Panc1 (cell line): ENCODE measurements around the gene FBXO42. TPM values are rescaled to one million over a fixed set of nuclear protein-coding genes. Genes with fewer than 3 reads are reported as not detected.

Experiments
- ATAC-seq: fragments of 200-7000 bp; cut with Tn5 transposase; 2 replicates; pipeline ENCODE4 v1.9.1; 2020; ENCODE audit warnings: mild to moderate bottlenecking, moderate library complexity
- BruUV-seq: library from RNA; stranded (reverse); fragments of 400-500 nt; replicated peaks from 2 replicates; lab custom pipeline; 2021; lab: Mats Ljungman, UMichigan
- CTCF ChIA-PET: fragments of 300-600 bp; sonication (Branson Sonifier 250); formaldehyde crosslinking; loops from one replicate; lab custom pipeline; 2022; ENCODE audit warnings: antibody characterized with exemption; lab: Charles Lee
- POLR2A ChIA-PET: fragments of 300-600 bp; sonication (Branson Sonifier 250); formaldehyde crosslinking; loops from one replicate; lab custom pipeline; 2022; ENCODE audit warnings: antibody characterized with exemption; lab: Charles Lee
- DNase-seq: peaks from one replicate; pipeline ENCODE4 v3.0.0-alpha.2; 2010; ENCODE audit warnings: low read depth, low spot score
- H3K27ac ChIP-seq: 2 replicates; pipeline ENCODE4 v1.5.1; 2011; ENCODE audit warnings: mild to moderate bottlenecking, low read length, inconsistent platforms
- H3K27me3 ChIP-seq: fragments of 200-500 bp; sonication (Bioruptor generic); 2 replicates; pipeline ENCODE4 v1.6.0; 2014; ENCODE audit warnings: low read length, inconsistent platforms; ENCODE audit not compliant: control insufficient read depth, insufficient read depth
- H3K36me3 ChIP-seq: fragments of 200-500 bp; sonication (Bioruptor generic); 2 replicates; pipeline ENCODE4 v1.5.1; 2014; ENCODE audit warnings: inconsistent platforms, mild to moderate bottlenecking, low read length, moderate library complexity; ENCODE audit not compliant: control insufficient read depth, insufficient read depth
- H3K4me1 ChIP-seq: 2 replicates; pipeline ENCODE4 v1.5.1; 2011; ENCODE audit warnings: inconsistent platforms, mild to moderate bottlenecking, low read length, moderate library complexity; ENCODE audit not compliant: control insufficient read depth, insufficient read depth
- H3K4me3 ChIP-seq, 2 experiments: 2 replicates each; pipeline ENCODE4 v1.5.1; 2011 to 2012; ENCODE audit warnings: low read depth in 2 of 2, low read length in 2 of 2, mild to moderate bottlenecking in 2 of 2, inconsistent platforms in 1 of 2, moderate library complexity in 1 of 2
- H3K9me3 ChIP-seq: fragments of 200-500 bp; sonication (Bioruptor generic); 2 replicates; pipeline ENCODE4 v1.5.1; 2014; ENCODE audit warnings: low read depth, mild to moderate bottlenecking, inconsistent platforms, low read length, moderate library complexity; ENCODE audit not compliant: control insufficient read depth, insufficient read depth
- POLR2AphosphoS5 ChIP-seq: IDR thresholded peaks from 2 replicates; pipeline ENCODE4 v1.6.1; 2012; ENCODE audit warnings: mild to moderate bottlenecking, low read depth, low read length, moderate library complexity
- SIN3A ChIP-seq: IDR thresholded peaks from 2 replicates; pipeline ENCODE4 v1.6.1; 2012; ENCODE audit warnings: low read depth, mild to moderate bottlenecking, low read length, moderate library complexity, borderline replicate concordance; ENCODE audit not compliant: insufficient read depth
- TCF7L2 ChIP-seq: IDR thresholded peaks from 2 replicates; pipeline ENCODE4 v1.6.1; 2011; ENCODE audit warnings: mild to moderate bottlenecking, low read depth, low read length, inconsistent platforms
- in situ Hi-C: cut with HindIII; loops from 2 replicates; pipeline ENCODE4 v1.10.0; 2016; ENCODE audit warnings: low sequenced_read_pairs, low pct_unique_long_range_greater_than_20kb
- intact Hi-C: fragments of 100-400 bp; cut with micrococcal nuclease; formaldehyde crosslinking; loops from one replicate; pipeline ENCODE4 v1.10.0; 2022; ENCODE audit not compliant: unreplicated experiment
- total RNA-seq: library from RNA; stranded (reverse); gene quantifications from one replicate; pipeline ENCODE4 v1.2.1, GENCODE V29; 2021; ENCODE audit not compliant: unreplicated experiment
- TF ChIP-seq, protein P1 (sequence below), 2 experiments: IDR thresholded peaks; 2 replicates each; pipeline ENCODE4 v1.6.1; 2011 to 2012; ENCODE audit warnings: low read depth in 2 of 2, control low read depth in 1 of 2, low read length in 1 of 2, mild to moderate bottlenecking in 1 of 2, moderate library complexity in 1 of 2; ENCODE audit not compliant: insufficient read depth in 1 of 2
- TF ChIP-seq, protein P2 (sequence below): fragments of 450-650 bp; IDR thresholded peaks from 2 replicates; pipeline ENCODE4 v1.5.1; 2017; ENCODE audit warnings: mild to moderate bottlenecking

FBXO42 gene
- total RNA-seq, 1 experiment from 2014 or later, result 25.7 TPM

DNA sequence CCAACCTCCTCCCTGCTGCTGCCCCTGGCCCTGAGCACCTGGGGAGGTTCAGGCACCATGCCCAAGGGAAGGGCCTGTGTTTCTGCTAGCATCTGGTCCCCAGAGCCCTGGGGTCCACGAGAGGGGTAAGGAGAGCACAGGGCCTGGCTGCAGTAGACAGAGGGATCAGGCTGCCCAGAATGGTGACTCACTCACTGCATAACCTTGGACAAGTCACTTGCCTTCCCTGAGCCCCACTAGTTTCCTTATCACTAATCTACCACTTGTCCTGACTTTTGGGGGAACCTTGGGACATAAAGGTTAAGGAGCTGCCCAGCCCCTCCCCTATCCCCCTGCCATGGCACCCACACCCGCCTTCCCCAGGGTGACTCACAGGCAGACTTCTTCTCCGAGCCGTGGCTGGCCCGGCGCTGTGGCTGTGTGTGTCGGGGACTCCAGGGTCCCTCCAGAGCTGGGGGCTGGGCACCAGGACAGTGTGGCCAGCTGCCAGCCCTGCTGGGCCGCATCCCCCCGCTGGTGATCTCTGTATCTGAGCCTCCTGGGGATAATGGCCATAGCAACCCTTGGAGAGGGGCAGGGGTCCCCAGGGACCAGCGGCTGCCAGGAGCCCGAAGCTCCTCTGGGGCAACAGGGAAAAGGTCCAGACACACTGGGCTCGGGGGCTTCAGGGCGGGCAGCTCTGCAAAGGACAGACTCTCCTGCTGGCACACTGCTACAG is 143.9 kb downstream of the FBXO42 start:
- Histone ChIP-seq H3K4me1 (peaks cover 34% of the 10 kb centered on the region), H3K4me3 (peak overlapping the region in 1 of 2 experiments; percentile 86; a peak in 1 of 4 replicates), H3K36me3 (no peaks in the 10 kb centered on the region; the same call in 1 of the 2 replicates), H3K9me3 (no peaks in the 10 kb centered on the region), H3K27ac (peak overlapping the region; percentile 83), H3K27me3 (no peaks in the 10 kb centered on the region)
- intact Hi-C loops, result no loop called here
- ChIA-PET POLR2A (no interaction called here), CTCF (interaction anchor here (0.6 kb wide), 1 partner anchor 346 kb away, joined by 3 read pairs; no protein-coding TSS in a partner anchor)
- no TSS peak for BruUV-seq
- DNase-seq (no peak), ATAC-seq (no peak)
- TF ChIP-seq, protein P1, sequence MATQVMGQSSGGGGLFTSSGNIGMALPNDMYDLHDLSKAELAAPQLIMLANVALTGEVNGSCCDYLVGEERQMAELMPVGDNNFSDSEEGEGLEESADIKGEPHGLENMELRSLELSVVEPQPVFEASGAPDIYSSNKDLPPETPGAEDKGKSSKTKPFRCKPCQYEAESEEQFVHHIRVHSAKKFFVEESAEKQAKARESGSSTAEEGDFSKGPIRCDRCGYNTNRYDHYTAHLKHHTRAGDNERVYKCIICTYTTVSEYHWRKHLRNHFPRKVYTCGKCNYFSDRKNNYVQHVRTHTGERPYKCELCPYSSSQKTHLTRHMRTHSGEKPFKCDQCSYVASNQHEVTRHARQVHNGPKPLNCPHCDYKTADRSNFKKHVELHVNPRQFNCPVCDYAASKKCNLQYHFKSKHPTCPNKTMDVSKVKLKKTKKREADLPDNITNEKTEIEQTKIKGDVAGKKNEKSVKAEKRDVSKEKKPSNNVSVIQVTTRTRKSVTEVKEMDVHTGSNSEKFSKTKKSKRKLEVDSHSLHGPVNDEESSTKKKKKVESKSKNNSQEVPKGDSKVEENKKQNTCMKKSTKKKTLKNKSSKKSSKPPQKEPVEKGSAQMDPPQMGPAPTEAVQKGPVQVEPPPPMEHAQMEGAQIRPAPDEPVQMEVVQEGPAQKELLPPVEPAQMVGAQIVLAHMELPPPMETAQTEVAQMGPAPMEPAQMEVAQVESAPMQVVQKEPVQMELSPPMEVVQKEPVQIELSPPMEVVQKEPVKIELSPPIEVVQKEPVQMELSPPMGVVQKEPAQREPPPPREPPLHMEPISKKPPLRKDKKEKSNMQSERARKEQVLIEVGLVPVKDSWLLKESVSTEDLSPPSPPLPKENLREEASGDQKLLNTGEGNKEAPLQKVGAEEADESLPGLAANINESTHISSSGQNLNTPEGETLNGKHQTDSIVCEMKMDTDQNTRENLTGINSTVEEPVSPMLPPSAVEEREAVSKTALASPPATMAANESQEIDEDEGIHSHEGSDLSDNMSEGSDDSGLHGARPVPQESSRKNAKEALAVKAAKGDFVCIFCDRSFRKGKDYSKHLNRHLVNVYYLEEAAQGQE (IDR thresholded peaks at IDR 0.05; ENCODE audit: insufficient read depth in 1 of 2, low read depth in 2 of 2, low read length in 1 of 2), result no peak
- TF ChIP-seq, protein P2, sequence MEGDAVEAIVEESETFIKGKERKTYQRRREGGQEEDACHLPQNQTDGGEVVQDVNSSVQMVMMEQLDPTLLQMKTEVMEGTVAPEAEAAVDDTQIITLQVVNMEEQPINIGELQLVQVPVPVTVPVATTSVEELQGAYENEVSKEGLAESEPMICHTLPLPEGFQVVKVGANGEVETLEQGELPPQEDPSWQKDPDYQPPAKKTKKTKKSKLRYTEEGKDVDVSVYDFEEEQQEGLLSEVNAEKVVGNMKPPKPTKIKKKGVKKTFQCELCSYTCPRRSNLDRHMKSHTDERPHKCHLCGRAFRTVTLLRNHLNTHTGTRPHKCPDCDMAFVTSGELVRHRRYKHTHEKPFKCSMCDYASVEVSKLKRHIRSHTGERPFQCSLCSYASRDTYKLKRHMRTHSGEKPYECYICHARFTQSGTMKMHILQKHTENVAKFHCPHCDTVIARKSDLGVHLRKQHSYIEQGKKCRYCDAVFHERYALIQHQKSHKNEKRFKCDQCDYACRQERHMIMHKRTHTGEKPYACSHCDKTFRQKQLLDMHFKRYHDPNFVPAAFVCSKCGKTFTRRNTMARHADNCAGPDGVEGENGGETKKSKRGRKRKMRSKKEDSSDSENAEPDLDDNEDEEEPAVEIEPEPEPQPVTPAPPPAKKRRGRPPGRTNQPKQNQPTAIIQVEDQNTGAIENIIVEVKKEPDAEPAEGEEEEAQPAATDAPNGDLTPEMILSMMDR, result no peak
- TF ChIP-seq TCF7L2 (no peak), SIN3A (no peak), POLR2AphosphoS5 (no peak)
- in situ Hi-C loops, result no loop called here

- POLR2A ChIA-PET, result interaction anchor here (0.6 to 1.0 kb wide), 2 partner anchors 85 to 101 kb away, joined by 3 to 10 read pairs; no protein-coding TSS in a partner anchor
- Histone ChIP-seq H3K9me3 (no peaks in the 10 kb centered on the region), H3K27ac (peak overlapping the region; percentile 83), H3K27me3 (no peaks in the 10 kb centered on the region), H3K4me1 (peaks cover 33% of the 10 kb centered on the region), H3K4me3 (peak overlapping the region; percentile 48 to 86), H3K36me3 (no peaks in the 10 kb centered on the region; the same call in 1 of the 2 replicates)
- ATAC-seq (peak; percentile 23), DNase-seq (no peak)
- in situ Hi-C loops (no loop called here), intact Hi-C loops (no loop called here)
- CTCF ChIA-PET, result interaction anchor here (0.6 kb wide), 1 partner anchor 346 kb away, joined by 3 read pairs; no protein-coding TSS in a partner anchor
- BruUV-seq, result no TSS peak
- TF ChIP-seq, protein P1 (IDR thresholded peaks at IDR 0.05; ENCODE audit: insufficient read depth in 1 of 2, low read depth in 2 of 2, low read length in 1 of 2), result no peak
- TF ChIP-seq POLR2AphosphoS5 (no peak), TCF7L2 (no peak), SIN3A (no peak)
- TF ChIP-seq, protein P2, result no peak
These were observed 144.7 kb downstream of the FBXO42 start for GRCh38 chr1:16207318-16208269.
